Forelimb muscle (tissue), 1 donor: ENCODE measurements around the gene SEL1L3. TPM values are rescaled to one million over a fixed set of nuclear protein-coding genes. Genes with fewer than 3 reads are reported as not detected.

Experiments used
- DNase-seq: peaks from one replicate; pipeline ENCODE4 v3.0.0-alpha.2; 2013; ENCODE audit warnings: low read depth
- polyA plus RNA-seq: library from polyadenylated mRNA; unstranded; fragments of 120-200 nt; gene quantifications from one replicate; pipeline ENCODE4 v1.2.1, GENCODE V29; 2013; ENCODE audit not compliant: insufficient read length

SEL1L3 gene
- polyA plus RNA-seq, 1 donor: 16.3 TPM

GRCh38 chr4:25753239-25753638, 109.5 kb downstream of the SEL1L3 start:
- no peak for DNase-seq

GRCh38 chr4:25750874-25751273, 111.9 kb downstream of the SEL1L3 start:
- no peak for DNase-seq

GRCh38 chr4:25749150-25749794, 113.5 kb downstream of the SEL1L3 start:
- no peak for DNase-seq

- DNase-seq: no peak
These were observed 118.8 kb downstream of the SEL1L3 start for GRCh38 chr4:25743971-25744370.

- DNase-seq: no peak
These were observed 133.2 kb downstream of the SEL1L3 start for GRCh38 chr4:25729564-25729963.

- no peak for DNase-seq
These were observed 133.9 kb downstream of the SEL1L3 start for GRCh38 chr4:25728886-25729285.

- DNase-seq: no peak
These were observed 134.9 kb downstream of the SEL1L3 start for GRCh38 chr4:25727711-25728493.

- no peak for DNase-seq
These were observed 136.9 kb downstream of the SEL1L3 start for GRCh38 chr4:25725870-25726269.

GRCh38 chr4:25723409-25723808, 139.4 kb downstream of the SEL1L3 start:
- no peak for DNase-seq

GRCh38 chr4:25722964-25723363, 139.8 kb downstream of the SEL1L3 start:
- DNase-seq: no peak

- DNase-seq: no peak
These were observed 149.0 kb downstream of the SEL1L3 start for GRCh38 chr4:25713812-25714211.

- DNase-seq: no peak
These were observed 150.2 kb downstream of the SEL1L3 start for GRCh38 chr4:25712611-25713010.

GRCh38 chr4:25710637-25711036, 152.2 kb downstream of the SEL1L3 start:
- no peak for DNase-seq

GRCh38 chr4:25704516-25704915, 158.3 kb downstream of the SEL1L3 start:
- no peak for DNase-seq

- no peak for DNase-seq
These were observed 158.9 kb downstream of the SEL1L3 start for GRCh38 chr4:25703731-25704388.

GRCh38 chr4:25702848-25703247, 159.9 kb downstream of the SEL1L3 start:
- DNase-seq: no peak

GRCh38 chr4:25700661-25701060, 162.1 kb downstream of the SEL1L3 start:
- no peak for DNase-seq

GRCh38 chr4:25697516-25697915, 165.3 kb downstream of the SEL1L3 start:
- DNase-seq: no peak

Other genes with a start within 250 kb of the SEL1L3 start
- gene SLC34A2, start 207.1 kb downstream of the SEL1L3 start, polyA plus RNA-seq: 0.05 TPM
- 43.2 TPM for gene SMIM20, start 51.2 kb upstream of the SEL1L3 start, polyA plus RNA-seq